Osteoblast (primary cell): Measurements from ENCODE around the gene FRAT2. TPM values are rescaled to one million over a fixed set of nuclear protein-coding genes. Genes with fewer than 3 reads are reported as not detected.

Experiments used
- DNase-seq: peaks from one replicate; pipeline ENCODE4 v3.0.0; 2011; ENCODE audit warnings: low spot score, mixed read lengths; ENCODE audit not compliant: insufficient read length; ENCODE audit errors: missing footprints
- H2AFZ ChIP-seq: 2 replicates; pipeline ENCODE4 v1.6.0; 2011; ENCODE audit warnings: mild to moderate bottlenecking, low read length
- H3K27ac ChIP-seq: 2 replicates; pipeline ENCODE4 v1.5.1; 2011; ENCODE audit warnings: mild to moderate bottlenecking, low read depth, low read length, moderate library complexity
- H3K27me3 ChIP-seq: 2 replicates; pipeline ENCODE4 v1.6.0; 2012; ENCODE audit warnings: mild to moderate bottlenecking, control low read depth, inconsistent platforms, low read length, moderate library complexity; ENCODE audit not compliant: insufficient read depth
- H3K36me3 ChIP-seq: 2 replicates; pipeline ENCODE4 v1.5.1; 2011; ENCODE audit warnings: mild to moderate bottlenecking, low read length, control low read depth, moderate library complexity; ENCODE audit not compliant: insufficient read depth
- H3K4me1 ChIP-seq: 2 replicates; pipeline ENCODE4 v1.5.1; 2011; ENCODE audit warnings: mild to moderate bottlenecking, low read length, control low read depth, moderate library complexity; ENCODE audit not compliant: insufficient read depth
- H3K4me2 ChIP-seq: 2 replicates; pipeline ENCODE4 v1.6.0; 2011; ENCODE audit warnings: mild to moderate bottlenecking, low read length; ENCODE audit not compliant: insufficient read depth
- H3K4me3 ChIP-seq: fragments of 200-600 bp; sonication (generic); 3 replicates; pipeline ENCODE4 v1.5.1; 2012; ENCODE audit warnings: mild to moderate bottlenecking, low read length, inconsistent platforms; ENCODE audit not compliant: insufficient read depth
- H3K79me2 ChIP-seq: 2 replicates; pipeline ENCODE4 v1.6.0; 2012; ENCODE audit warnings: mild to moderate bottlenecking, low read length, control low read depth, inconsistent platforms; ENCODE audit not compliant: insufficient read depth
- H3K9me3 ChIP-seq: 2 replicates; pipeline ENCODE4 v1.5.1; 2011; ENCODE audit warnings: low read depth, low read length, control low read depth
- H4K20me1 ChIP-seq: 2 replicates; pipeline ENCODE4 v1.6.0; 2012; ENCODE audit warnings: mild to moderate bottlenecking, low read length, control low read depth; ENCODE audit not compliant: insufficient read depth
- total RNA-seq: library from RNA; depleted of rRNA; stranded (reverse); fragments of >200 nt; gene quantifications from 2 replicates; pipeline ENCODE4 v1.2.3, GENCODE V29; 2012
- TF ChIP-seq, protein P1 (sequence below): IDR thresholded peaks from 2 replicates; pipeline ENCODE4 v1.5.1; 2011; ENCODE audit warnings: mild to moderate bottlenecking, low read depth, low read length, moderate library complexity; ENCODE audit errors: extremely low read depth

The FRAT2 gene
- total RNA-seq, 1 donor, result 8.0 TPM

DNA sequence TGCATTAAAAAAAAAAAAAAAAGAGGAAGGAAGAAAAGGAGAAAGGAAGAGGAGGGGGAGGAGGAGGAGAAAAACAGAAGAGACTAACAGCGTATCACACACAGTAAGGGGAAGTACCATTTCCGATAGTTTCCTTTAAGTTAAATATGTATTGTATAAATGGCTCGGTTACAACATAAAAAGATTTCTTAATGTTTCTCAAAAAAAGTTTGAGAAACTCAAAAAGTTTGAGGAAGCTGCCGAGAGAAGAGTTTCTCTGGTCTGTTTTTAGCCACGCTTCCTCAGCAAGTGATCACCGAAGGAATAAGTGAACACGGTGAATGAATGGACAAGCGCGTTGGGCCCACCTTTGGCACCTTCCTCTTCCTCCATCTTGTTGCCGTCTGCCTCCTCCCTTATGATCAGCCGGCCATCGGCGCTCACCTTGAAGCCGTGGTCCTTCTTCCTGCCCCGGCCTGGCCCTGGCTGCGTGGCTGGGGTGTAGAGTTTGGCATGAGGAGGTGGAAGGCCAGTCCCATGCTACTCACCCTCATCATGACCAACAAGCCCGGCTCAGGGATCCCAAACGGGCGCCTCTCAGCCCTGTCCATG, 31.3 kb upstream of the FRAT2 start:
- H3K36me3 ChIP-seq, result peaks cover 24% of the 10 kb centered on the region
- H3K9me3 ChIP-seq, result no peaks in the 10 kb centered on the region
- H3K79me2 ChIP-seq, result no peaks in the 10 kb centered on the region
- no peaks in the 10 kb centered on the region for H3K4me1 ChIP-seq
- H3K4me2 ChIP-seq, result no peak overlapping the region
- no peak overlapping the region for H2AFZ ChIP-seq
- peaks cover 2% of the 10 kb centered on the region for H4K20me1 ChIP-seq
- peak; percentile 60 for DNase-seq
- H3K27ac ChIP-seq, result no peak overlapping the region
- H3K4me3 ChIP-seq, result no peak overlapping the region
- TF ChIP-seq, protein P1, sequence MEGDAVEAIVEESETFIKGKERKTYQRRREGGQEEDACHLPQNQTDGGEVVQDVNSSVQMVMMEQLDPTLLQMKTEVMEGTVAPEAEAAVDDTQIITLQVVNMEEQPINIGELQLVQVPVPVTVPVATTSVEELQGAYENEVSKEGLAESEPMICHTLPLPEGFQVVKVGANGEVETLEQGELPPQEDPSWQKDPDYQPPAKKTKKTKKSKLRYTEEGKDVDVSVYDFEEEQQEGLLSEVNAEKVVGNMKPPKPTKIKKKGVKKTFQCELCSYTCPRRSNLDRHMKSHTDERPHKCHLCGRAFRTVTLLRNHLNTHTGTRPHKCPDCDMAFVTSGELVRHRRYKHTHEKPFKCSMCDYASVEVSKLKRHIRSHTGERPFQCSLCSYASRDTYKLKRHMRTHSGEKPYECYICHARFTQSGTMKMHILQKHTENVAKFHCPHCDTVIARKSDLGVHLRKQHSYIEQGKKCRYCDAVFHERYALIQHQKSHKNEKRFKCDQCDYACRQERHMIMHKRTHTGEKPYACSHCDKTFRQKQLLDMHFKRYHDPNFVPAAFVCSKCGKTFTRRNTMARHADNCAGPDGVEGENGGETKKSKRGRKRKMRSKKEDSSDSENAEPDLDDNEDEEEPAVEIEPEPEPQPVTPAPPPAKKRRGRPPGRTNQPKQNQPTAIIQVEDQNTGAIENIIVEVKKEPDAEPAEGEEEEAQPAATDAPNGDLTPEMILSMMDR, result no peak
- no peaks in the 10 kb centered on the region for H3K27me3 ChIP-seq

DNA sequence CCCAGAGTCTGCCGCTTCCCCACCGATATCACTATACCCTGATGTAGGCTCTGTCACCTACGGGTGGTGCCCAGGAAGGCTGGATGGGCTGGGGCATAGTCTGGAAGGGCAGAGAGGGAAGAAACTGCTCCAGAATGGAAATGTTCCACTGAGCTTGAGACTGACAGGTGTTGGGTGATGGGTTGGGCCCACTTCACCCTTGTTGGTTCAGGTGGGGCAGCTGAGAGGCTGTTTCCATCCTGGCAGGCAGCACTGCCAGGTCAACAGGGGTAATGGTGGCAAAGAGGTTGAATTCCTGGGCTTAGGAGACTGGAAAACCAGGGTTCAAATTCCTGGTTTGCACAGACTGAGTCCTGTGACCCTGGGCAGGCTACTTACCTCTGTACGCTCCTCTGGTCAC, 28.5 kb upstream of the FRAT2 start:
- Histone ChIP-seq H3K27me3 (no peaks in the 10 kb centered on the region), H4K20me1 (peaks cover 2% of the 10 kb centered on the region), H2AFZ (no peak overlapping the region), H3K36me3 (peaks cover 28% of the 10 kb centered on the region), H3K4me3 (no peak overlapping the region), H3K4me1 (no peaks in the 10 kb centered on the region), H3K9me3 (no peaks in the 10 kb centered on the region), H3K27ac (no peak overlapping the region), H3K79me2 (no peaks in the 10 kb centered on the region), H3K4me2 (no peak overlapping the region)
- TF ChIP-seq, protein P1, result no peak
- no peak for DNase-seq

GRCh38 chr10:97362310-97363033, 27.9 kb upstream of the FRAT2 start:
- DNase-seq, result no peak
- H4K20me1 ChIP-seq, result peaks cover 2% of the 10 kb centered on the region
- no peak overlapping the region for H3K27ac ChIP-seq
- TF ChIP-seq, protein P1, result no peak
- no peak overlapping the region for H3K4me3 ChIP-seq
- no peak overlapping the region for H3K4me2 ChIP-seq
- no peak overlapping the region for H2AFZ ChIP-seq
- H3K79me2 ChIP-seq, result no peaks in the 10 kb centered on the region
- H3K9me3 ChIP-seq, result no peaks in the 10 kb centered on the region
- H3K4me1 ChIP-seq, result no peaks in the 10 kb centered on the region
- H3K27me3 ChIP-seq, result no peaks in the 10 kb centered on the region
- peaks cover 28% of the 10 kb centered on the region for H3K36me3 ChIP-seq

GRCh38 chr10:97361537-97361901, 27.0 kb upstream of the FRAT2 start:
- peaks cover 34% of the 10 kb centered on the region for H3K36me3 ChIP-seq
- H3K27me3 ChIP-seq, result no peaks in the 10 kb centered on the region
- H3K9me3 ChIP-seq, result no peaks in the 10 kb centered on the region
- H4K20me1 ChIP-seq, result peaks cover 2% of the 10 kb centered on the region
- H3K79me2 ChIP-seq, result no peaks in the 10 kb centered on the region
- no peak overlapping the region for H2AFZ ChIP-seq
- H3K4me2 ChIP-seq, result no peak overlapping the region
- TF ChIP-seq, protein P1, result no peak
- no peak for DNase-seq
- H3K4me1 ChIP-seq, result no peaks in the 10 kb centered on the region
- H3K27ac ChIP-seq, result no peak overlapping the region
- H3K4me3 ChIP-seq, result no peak overlapping the region
